AG04450 (cell line): ENCODE measurements around the gene EBPL. TPM values are rescaled to one million over a fixed set of nuclear protein-coding genes. Genes with fewer than 3 reads are reported as not detected.
A peak's percentile ranks its signal among the peaks of the same experiment; 100 is the strongest.

Source experiments
- CTCF ChIA-PET: fragments of 300-600, 350-600 bp; formaldehyde crosslinking; extraction: SDS; loops from one replicate; lab custom pipeline; 2022; ENCODE audit warnings: antibody characterized with exemption, inconsistent platforms; lab: Charles Lee
- POLR2A ChIA-PET: fragments of 350-600 bp; formaldehyde crosslinking; extraction: SDS; loops from one replicate; lab custom pipeline; 2021; ENCODE audit warnings: antibody characterized with exemption, inconsistent platforms; lab: Yijun Ruan, JAX
- DNase-seq: peaks from one replicate; pipeline ENCODE4 v3.0.0-alpha.2; 2011; ENCODE audit warnings: low read depth, low spot score
- H3K27ac ChIP-seq: one replicate; pipeline ENCODE4 v1.5.1; 2012; ENCODE audit warnings: low read depth, low read length, control low read depth
- H3K27me3 ChIP-seq: one replicate; pipeline ENCODE4 v1.6.0; 2012; ENCODE audit warnings: low read length; ENCODE audit not compliant: control insufficient read depth, insufficient read depth
- H3K4me3 ChIP-seq: 2 replicates; pipeline ENCODE4 v1.5.1; 2011; ENCODE audit warnings: mild to moderate bottlenecking, low read depth, low read length, control low read depth
- H3K9me3 ChIP-seq: 2 replicates; pipeline ENCODE4 v1.5.1; 2012; ENCODE audit warnings: low read length; ENCODE audit not compliant: control insufficient read depth, insufficient read depth
- polyA plus RNA-seq: library from polyadenylated mRNA; depleted of rRNA; stranded (reverse); fragments of >200 nt; gene quantifications from 2 replicates; pipeline ENCODE4 v1.2.3, GENCODE V29; 2011
- TF ChIP-seq, protein P1 (sequence below): IDR thresholded peaks from 2 replicates; pipeline ENCODE4 v1.5.1; 2011; ENCODE audit warnings: low read depth, low read length, control low read depth, inconsistent platforms

The EBPL gene
- polyA plus RNA-seq, 1 experiment = 131 TPM

DNA sequence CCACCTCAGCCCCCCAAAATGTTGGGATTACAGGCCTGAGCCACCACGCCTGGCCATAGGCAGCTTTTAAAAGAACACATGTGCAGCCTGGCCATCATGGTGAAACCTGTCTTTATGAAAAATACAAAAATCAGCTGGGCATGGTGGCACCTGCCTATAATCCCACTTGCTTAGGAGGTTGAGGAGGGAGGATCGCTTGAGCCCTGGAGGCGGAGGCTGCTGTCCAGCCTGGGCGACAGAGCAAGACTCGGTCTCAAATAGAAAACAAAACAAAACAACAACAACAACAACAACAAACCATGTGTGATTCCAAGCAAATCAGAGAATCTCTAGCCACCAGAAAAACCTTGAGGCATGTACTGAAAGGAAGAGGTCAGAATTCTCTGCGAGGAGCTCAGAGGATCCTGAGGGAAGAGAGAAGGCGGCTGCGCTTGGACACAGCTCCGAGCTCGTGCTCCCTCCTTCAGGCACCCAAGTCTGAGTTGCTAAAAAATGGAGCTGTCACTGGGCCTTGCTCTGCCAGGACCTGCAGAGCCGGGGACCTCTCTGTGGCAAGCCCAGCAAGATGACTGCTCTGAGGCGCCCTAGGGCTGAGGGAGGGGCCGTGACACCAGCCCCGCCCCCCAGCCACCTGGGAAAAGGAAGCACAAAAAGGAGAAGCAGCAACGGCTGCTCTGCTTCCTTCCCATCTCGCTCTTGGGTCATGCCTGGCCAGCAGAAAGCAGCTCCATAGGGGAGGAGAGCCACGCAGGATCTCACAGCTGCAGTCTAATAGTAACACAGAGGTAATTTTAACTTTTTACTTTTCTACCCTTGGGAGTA is 63.2 kb downstream of the EBPL start, which contains the start of gene ARL11:
TSS of gene ARL11 (plus strand) at position 677 of the 822 bp plus-strand sequence. CDS start 1,941 bp downstream, outside the sequence.
- DNase-seq = no peak
- Histone ChIP-seq H3K9me3 (peaks cover 6% of the 10 kb centered on the region; the same call in 1 of the 2 replicates), H3K27me3 (no peaks in the 10 kb centered on the region), H3K27ac (no peak within 1 kb of the TSS), H3K4me3 (no peak within 1 kb of the TSS)
- CTCF ChIA-PET = interaction anchor here (0.6 to 1.4 kb wide), 3 partner anchors 10 to 165 kb away, joined by 3 read pairs; no protein-coding TSS in a partner anchor
- TF ChIP-seq, protein P1, sequence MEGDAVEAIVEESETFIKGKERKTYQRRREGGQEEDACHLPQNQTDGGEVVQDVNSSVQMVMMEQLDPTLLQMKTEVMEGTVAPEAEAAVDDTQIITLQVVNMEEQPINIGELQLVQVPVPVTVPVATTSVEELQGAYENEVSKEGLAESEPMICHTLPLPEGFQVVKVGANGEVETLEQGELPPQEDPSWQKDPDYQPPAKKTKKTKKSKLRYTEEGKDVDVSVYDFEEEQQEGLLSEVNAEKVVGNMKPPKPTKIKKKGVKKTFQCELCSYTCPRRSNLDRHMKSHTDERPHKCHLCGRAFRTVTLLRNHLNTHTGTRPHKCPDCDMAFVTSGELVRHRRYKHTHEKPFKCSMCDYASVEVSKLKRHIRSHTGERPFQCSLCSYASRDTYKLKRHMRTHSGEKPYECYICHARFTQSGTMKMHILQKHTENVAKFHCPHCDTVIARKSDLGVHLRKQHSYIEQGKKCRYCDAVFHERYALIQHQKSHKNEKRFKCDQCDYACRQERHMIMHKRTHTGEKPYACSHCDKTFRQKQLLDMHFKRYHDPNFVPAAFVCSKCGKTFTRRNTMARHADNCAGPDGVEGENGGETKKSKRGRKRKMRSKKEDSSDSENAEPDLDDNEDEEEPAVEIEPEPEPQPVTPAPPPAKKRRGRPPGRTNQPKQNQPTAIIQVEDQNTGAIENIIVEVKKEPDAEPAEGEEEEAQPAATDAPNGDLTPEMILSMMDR = no peak
- POLR2A ChIA-PET = interaction anchor here (0.5 kb wide), 1 partner anchor 165 kb away, joined by 4 read pairs; no protein-coding TSS in a partner anchor

DNA sequence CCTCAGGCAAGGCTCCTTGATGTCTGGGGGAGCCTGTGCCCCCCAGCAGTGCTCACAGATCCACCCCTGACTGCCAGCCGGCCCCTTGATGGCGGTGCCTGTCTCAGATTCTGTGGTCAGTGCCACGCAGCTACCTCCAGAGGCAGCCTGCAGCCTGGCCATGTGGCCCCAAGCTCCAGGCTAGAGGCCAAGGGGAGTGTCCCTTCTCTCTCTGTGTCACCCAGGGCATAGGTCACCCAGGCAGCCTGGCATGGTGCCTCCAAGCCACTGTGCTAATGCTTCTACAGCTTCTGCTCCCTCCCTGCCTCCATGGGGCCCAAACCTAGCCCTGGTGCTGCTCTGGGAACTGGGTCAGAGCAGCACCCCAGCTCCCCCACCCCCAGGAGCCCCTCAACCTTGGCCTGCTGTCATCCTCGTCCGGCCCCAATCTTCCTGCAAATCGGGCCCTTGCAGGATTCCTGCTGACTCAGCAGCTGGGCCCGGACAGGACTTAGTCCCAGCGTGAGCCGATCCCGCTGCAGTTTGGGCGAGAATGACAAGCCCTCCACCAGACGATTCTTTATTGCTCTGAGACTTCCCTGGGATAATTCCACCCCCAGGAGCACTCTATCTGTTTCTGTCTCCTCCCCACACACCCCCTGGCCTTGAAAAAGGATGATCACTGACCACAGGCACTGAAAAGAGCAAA is 65.8 kb downstream of the EBPL start:
- no peak overlapping the region for H3K4me3 ChIP-seq
- no peaks in the 10 kb centered on the region for H3K27me3 ChIP-seq
- H3K9me3 ChIP-seq = peaks cover 3% of the 10 kb centered on the region; the same call in 1 of the 2 replicates
- ChIA-PET POLR2A (interaction anchor here (0.7 kb wide), 1 partner anchor 145 kb away, joined by 3 read pairs; no protein-coding TSS in a partner anchor), CTCF (no interaction called here)
- TF ChIP-seq, protein P1 = no peak
- no peak for DNase-seq
- H3K27ac ChIP-seq = peak overlapping the region; percentile 31

DNA sequence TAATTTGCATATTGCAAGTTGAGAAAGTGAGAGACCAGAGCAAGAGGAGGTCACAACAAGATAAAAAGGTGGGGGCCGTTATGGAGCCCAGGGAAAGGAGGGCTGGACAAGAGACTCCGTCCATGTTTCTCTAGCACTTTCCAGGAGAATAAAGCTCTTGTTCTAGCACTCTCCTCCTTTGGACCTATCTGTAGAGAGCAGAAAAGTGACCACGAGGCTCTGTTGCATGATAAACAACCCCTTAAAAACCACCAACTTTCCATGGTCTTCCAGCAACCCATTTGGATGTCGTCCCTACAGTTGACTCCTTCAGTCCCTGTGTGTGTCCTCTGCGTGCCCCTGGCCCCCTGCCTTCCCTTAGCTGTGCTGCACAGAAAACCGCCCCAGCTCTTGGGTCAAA is 67.1 kb downstream of the EBPL start:
- TF ChIP-seq, protein P1 = no peak
- no peaks in the 10 kb centered on the region; the same call in 1 of the 2 replicates for H3K9me3 ChIP-seq
- H3K27me3 ChIP-seq = no peaks in the 10 kb centered on the region
- CTCF ChIA-PET = interaction anchor here (0.6 kb wide), 1 partner anchor 286 kb away, joined by 4 read pairs; no protein-coding TSS in a partner anchor
- H3K4me3 ChIP-seq = no peak overlapping the region
- no peak overlapping the region for H3K27ac ChIP-seq
- no peak for DNase-seq
- POLR2A ChIA-PET = no interaction called here

DNA sequence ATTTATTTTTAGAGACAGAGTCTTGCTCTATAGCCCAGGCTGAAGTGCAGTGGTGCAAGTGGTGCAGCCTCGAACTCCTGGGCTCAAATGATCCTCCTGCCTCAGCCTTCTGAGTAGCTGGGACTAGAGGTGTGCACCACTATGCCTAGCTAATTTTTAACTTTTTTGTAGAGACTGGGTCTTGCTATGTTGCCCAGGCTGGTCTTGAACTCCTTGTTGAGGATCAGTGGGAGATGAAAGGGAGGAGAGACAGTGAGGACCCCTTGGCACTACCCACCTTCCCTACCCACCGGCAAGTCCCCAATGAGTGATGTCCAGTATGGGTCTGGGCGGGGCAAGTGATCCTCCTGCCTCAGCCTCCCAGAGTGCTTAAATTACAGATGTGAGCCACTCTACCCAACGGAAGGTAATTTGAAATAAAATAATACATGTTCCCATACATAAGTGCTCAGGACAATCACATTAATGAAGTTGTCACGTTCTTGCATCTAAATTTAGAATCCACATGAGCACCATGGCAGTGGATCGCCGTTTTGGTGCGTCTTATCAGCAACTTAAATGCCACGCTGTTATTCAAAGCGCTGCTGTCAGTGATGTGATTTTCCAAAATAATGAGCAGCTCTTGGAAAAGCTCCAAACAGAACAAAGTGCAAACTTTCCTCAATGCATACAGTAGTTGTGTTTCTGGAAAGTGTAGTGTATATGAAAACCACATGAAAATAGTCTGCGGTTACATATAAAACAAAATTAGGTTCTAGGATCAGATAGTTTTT is 68.9 kb downstream of the EBPL start:
- H3K4me3 ChIP-seq = no peak overlapping the region
- no peak overlapping the region for H3K27ac ChIP-seq
- CTCF ChIA-PET = no interaction called here
- H3K9me3 ChIP-seq = no peaks in the 10 kb centered on the region; the same call in 1 of the 2 replicates
- POLR2A ChIA-PET = interaction anchor here (0.6 kb wide), 1 partner anchor 357 kb away, joined by 6 read pairs; no protein-coding TSS in a partner anchor
- no peak for DNase-seq
- no peaks in the 10 kb centered on the region for H3K27me3 ChIP-seq
- TF ChIP-seq, protein P1 = no peak
